Hepatocyte (in vitro differentiated cells): ENCODE data around the gene ICAM2.

ENCODE experiments used
- CTCF ChIP-seq: fragments of 200-600 bp; sonication (generic); IDR thresholded peaks from 2 replicates; pipeline ENCODE4 v1.5.1; 2016; ENCODE audit warnings: antibody characterized with exemption, mild to moderate bottlenecking; ENCODE audit not compliant: poor library complexity
- EZH2 ChIP-seq: fragments of 200-600 bp; sonication (generic); IDR thresholded peaks from 2 replicates; pipeline ENCODE4 v1.6.1; 2016; ENCODE audit warnings: antibody characterized with exemption, mild to moderate bottlenecking, borderline replicate concordance

GRCh38 chr17:64025732-64026294 lies 5.4 kb upstream of the ICAM2 start:
- TF ChIP-seq CTCF (peak; percentile 88), EZH2 (no peak)
